Peyer's patch (tissue), 4 donors: Measurements from ENCODE around the gene RBM27.

ENCODE experiments used
- CTCF ChIP-seq, 6 experiments: fragments of 450-650 bp in 4 of 6; fragments of 200-600 bp in 2 of 6; sonication (generic) in 1 of 6; IDR thresholded peaks; one replicate each; pipeline ENCODE4 v1.5.1; 2017 to 2019; ENCODE audit warnings: antibody characterized with exemption in 6 of 6, mild to moderate bottlenecking in 3 of 6, moderate library complexity in 1 of 6
- POLR2A ChIP-seq, 2 donors: fragments of 450-650 bp; IDR thresholded peaks; one replicate each; pipeline ENCODE4 v1.5.1; 2017; ENCODE audit warnings: antibody characterized with exemption in 2 of 2, mild to moderate bottlenecking in 2 of 2, moderate library complexity in 2 of 2

DNA sequence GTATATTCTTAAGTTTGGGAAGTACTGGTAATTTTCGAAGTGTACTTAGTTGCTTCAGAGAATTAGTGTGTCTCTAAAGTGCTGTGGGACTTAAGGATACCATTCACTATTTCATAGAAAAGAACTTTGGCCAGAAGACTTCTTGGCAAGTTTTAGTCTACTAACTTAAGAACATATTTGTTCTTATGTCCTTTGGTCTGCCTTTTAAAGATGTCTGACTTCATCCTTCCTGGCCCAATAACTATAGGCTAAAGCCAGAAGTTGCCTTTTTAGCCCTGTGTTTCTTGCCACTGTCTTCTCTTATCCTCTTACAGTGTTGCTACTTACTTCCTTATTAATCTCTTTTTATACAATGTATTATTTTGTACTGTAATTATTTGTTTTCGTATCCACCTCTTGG is 6.3 kb downstream of the RBM27 start:
- TF ChIP-seq CTCF (IDR thresholded peaks at IDR 0.05): no peak
- no peak for TF ChIP-seq POLR2A (IDR thresholded peaks at IDR 0.05)
